WTC11 (cell line): ENCODE measurements around the gene SLC9A3. TPM values are rescaled to one million over a fixed set of nuclear protein-coding genes. Genes with fewer than 3 reads are reported as not detected.

Source experiments
- ATAC-seq: fragments of 200-7000 bp; cut with Tn5 transposase; 2 replicates; pipeline ENCODE4 v1.10.0; 2021; ENCODE audit warnings: mild to moderate bottlenecking, moderate library complexity
- CTCF ChIA-PET: fragments of 300-600 bp; sonication (Branson Sonifier 250); formaldehyde crosslinking; loops from one replicate; lab custom pipeline; 2021; ENCODE audit warnings: antibody characterized with exemption; lab: Charles Lee
- POLR2A ChIA-PET: fragments of 350-600 bp; sonication (Branson Sonifier 250); formaldehyde crosslinking; loops from one replicate; lab custom pipeline; 2021; ENCODE audit warnings: antibody characterized with exemption; lab: Charles Lee
- DNase-seq: peaks from one replicate; pipeline ENCODE4 v3.0.0; 2021; ENCODE audit warnings: low spot score
- H3K27ac Mint-ChIP-seq: 2 replicates; pipeline ENCODE4 v1.8.0; 2021; ENCODE audit warnings: mixed read lengths
- H3K27me3 Mint-ChIP-seq: 2 replicates; pipeline ENCODE4 v1.8.0; 2021; ENCODE audit warnings: low read depth, mild to moderate bottlenecking, moderate library complexity, mixed read lengths
- H3K36me3 Mint-ChIP-seq: 2 replicates; pipeline ENCODE4 v1.8.0; 2021; ENCODE audit warnings: mixed read lengths
- H3K4me1 Mint-ChIP-seq: 2 replicates; pipeline ENCODE4 v1.8.0; 2022; ENCODE audit warnings: mixed read lengths
- H3K4me3 Mint-ChIP-seq: 2 replicates; pipeline ENCODE4 v1.8.0; 2021; ENCODE audit warnings: mild to moderate bottlenecking, moderate library complexity, mixed read lengths
- H3K9me3 Mint-ChIP-seq: 2 replicates; pipeline ENCODE4 v1.8.0; 2021; ENCODE audit warnings: mixed read lengths
- CREB1 ChIP-seq: sonication (generic); formaldehyde crosslinking; IDR thresholded peaks from 2 replicates; pipeline ENCODE4 v1.8.0; 2023; ENCODE audit warnings: mild to moderate bottlenecking, missing genetic modification reagents
- EMX1 ChIP-seq: fragments of 250-450 bp; sonication (Bioruptor Pico); IDR thresholded peaks from 2 replicates; pipeline ENCODE4 v1.8.0; 2021; ENCODE audit warnings: mild to moderate bottlenecking
- ESRRA ChIP-seq: sonication (generic); formaldehyde crosslinking; IDR thresholded peaks from 2 replicates; pipeline ENCODE4 v1.8.1; 2022; ENCODE audit warnings: mild to moderate bottlenecking, missing genetic modification reagents, borderline replicate concordance
- ETV6 ChIP-seq: sonication (generic); formaldehyde crosslinking; IDR thresholded peaks from 2 replicates; pipeline ENCODE4 v1.8.1; 2022; ENCODE audit warnings: mild to moderate bottlenecking, missing genetic modification reagents
- GRHL2 ChIP-seq: fragments of 250-450 bp; sonication (Bioruptor Pico); IDR thresholded peaks from 2 replicates; pipeline ENCODE4 v1.8.0; 2022; ENCODE audit warnings: mild to moderate bottlenecking, moderate library complexity; ENCODE audit not compliant: insufficient replicate concordance, severe bottlenecking
- JUN ChIP-seq: sonication (generic); formaldehyde crosslinking; IDR thresholded peaks from 2 replicates; pipeline ENCODE4 v1.8.0; 2023; ENCODE audit warnings: mild to moderate bottlenecking, missing genetic modification reagents
- MYBL2 ChIP-seq: sonication (generic); formaldehyde crosslinking; IDR thresholded peaks from 2 replicates; pipeline ENCODE4 v1.8.1; 2023; ENCODE audit warnings: mild to moderate bottlenecking, moderate library complexity, missing genetic modification reagents
- NFYB ChIP-seq: sonication (generic); formaldehyde crosslinking; conservative IDR thresholded peaks from 2 replicates; pipeline ENCODE4 v1.8.0; 2022; ENCODE audit warnings: low read depth, missing genetic modification reagents
- NR2C2 ChIP-seq: sonication (generic); formaldehyde crosslinking; IDR thresholded peaks from 2 replicates; pipeline ENCODE4 v1.8.0; 2022; ENCODE audit warnings: mild to moderate bottlenecking, missing genetic modification reagents
- NR3C1 ChIP-seq: sonication (generic); formaldehyde crosslinking; conservative IDR thresholded peaks from 2 replicates; pipeline ENCODE4 v1.8.1; 2023; ENCODE audit warnings: low read depth, mild to moderate bottlenecking, missing genetic modification reagents
- RORB ChIP-seq: fragments of 250-450 bp; sonication (Bioruptor Pico); IDR thresholded peaks from 2 replicates; pipeline ENCODE4 v1.9.0; 2021; ENCODE audit warnings: mild to moderate bottlenecking
- TEAD1 ChIP-seq: sonication (generic); formaldehyde crosslinking; IDR thresholded peaks from 2 replicates; pipeline ENCODE4 v1.8.0; 2022; ENCODE audit warnings: mild to moderate bottlenecking, missing genetic modification reagents
- ZNF317 ChIP-seq: sonication (generic); formaldehyde crosslinking; IDR thresholded peaks from 2 replicates; pipeline ENCODE4 v1.8.1; 2023; ENCODE audit warnings: low read depth, mild to moderate bottlenecking, moderate library complexity, missing genetic modification reagents, borderline replicate concordance
- ZNF416 ChIP-seq: fragments of 250-450 bp; sonication (Bioruptor Pico); IDR thresholded peaks from 2 replicates; pipeline ENCODE4 v1.9.0; 2021; ENCODE audit warnings: mild to moderate bottlenecking, inconsistent platforms
- total RNA-seq: library from RNA; stranded (reverse); gene quantifications from 3 replicates; pipeline ENCODE4 v1.2.3, GENCODE V29; 2021
- TF ChIP-seq, protein P1 (sequence below): fragments of 200-600 bp; IDR thresholded peaks from 2 replicates; pipeline ENCODE4 v1.8.0; 2022; ENCODE audit warnings: antibody characterized with exemption
- TF ChIP-seq, protein P2 (sequence below): sonication (generic); formaldehyde crosslinking; IDR thresholded peaks from 2 replicates; pipeline ENCODE4 v1.8.1; 2023; ENCODE audit warnings: mild to moderate bottlenecking, missing genetic modification reagents, borderline replicate concordance
- TF ChIP-seq, protein P3 (sequence below): sonication (generic); formaldehyde crosslinking; IDR thresholded peaks from 2 replicates; pipeline ENCODE4 v1.8.1; 2022; ENCODE audit warnings: mild to moderate bottlenecking, moderate library complexity, missing genetic modification reagents
- TF ChIP-seq, protein P4 (sequence below): sonication (generic); formaldehyde crosslinking; IDR thresholded peaks from 2 replicates; pipeline ENCODE4 v1.8.0; 2023; ENCODE audit warnings: missing genetic modification reagents
- TF ChIP-seq, protein P5 (sequence below): fragments of 250-450 bp; sonication (Bioruptor Pico); IDR thresholded peaks from 2 replicates; pipeline ENCODE4 v1.8.0; 2021; ENCODE audit warnings: mild to moderate bottlenecking
- TF ChIP-seq, protein P6 (sequence below): sonication (generic); formaldehyde crosslinking; IDR thresholded peaks from 2 replicates; pipeline ENCODE4 v1.8.0; 2022; ENCODE audit warnings: missing genetic modification reagents
- TF ChIP-seq, protein P7 (sequence below): fragments of 250-450 bp; sonication (Bioruptor Pico); IDR thresholded peaks from 2 replicates; pipeline ENCODE4 v2.1.2; 2022; ENCODE audit warnings: mild to moderate bottlenecking, moderate library complexity

SLC9A3 gene
- total RNA-seq, 1 experiment from 2014 or later: 1.6 TPM

DNA sequence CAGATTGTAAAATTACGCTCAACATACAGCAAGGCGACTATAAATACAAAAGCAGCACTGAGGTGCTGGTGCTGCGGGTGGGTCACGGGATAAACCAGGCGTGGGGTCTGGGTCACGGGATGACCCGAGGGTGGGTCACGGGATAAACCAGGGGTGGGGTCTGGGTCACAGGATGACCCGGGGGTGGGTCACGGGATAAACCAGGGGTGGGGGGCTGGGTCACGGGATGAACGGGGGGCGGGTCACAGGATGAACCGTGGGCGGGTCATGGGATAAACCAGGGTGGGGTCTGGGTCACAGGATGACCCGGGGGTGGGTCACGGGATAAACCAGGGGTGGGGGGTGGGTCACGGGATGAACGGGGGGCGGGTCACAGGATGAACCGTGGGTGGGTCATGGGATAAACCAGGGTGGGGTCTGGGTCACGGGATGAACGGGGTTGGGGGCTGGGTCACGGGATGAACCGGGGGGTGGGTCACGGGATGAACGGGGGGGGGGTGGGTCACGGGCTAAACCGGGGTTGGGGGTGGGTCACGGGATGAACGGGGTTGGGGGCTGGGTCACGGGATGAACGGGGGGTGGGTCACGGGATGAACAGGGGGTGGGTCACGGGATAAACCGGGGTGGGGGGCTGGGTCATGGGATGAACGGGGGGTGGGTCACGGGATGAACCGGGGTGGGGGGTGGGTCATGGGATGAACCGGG, 30.2 kb upstream of the SLC9A3 start (continued):
- TF ChIP-seq, protein P1, sequence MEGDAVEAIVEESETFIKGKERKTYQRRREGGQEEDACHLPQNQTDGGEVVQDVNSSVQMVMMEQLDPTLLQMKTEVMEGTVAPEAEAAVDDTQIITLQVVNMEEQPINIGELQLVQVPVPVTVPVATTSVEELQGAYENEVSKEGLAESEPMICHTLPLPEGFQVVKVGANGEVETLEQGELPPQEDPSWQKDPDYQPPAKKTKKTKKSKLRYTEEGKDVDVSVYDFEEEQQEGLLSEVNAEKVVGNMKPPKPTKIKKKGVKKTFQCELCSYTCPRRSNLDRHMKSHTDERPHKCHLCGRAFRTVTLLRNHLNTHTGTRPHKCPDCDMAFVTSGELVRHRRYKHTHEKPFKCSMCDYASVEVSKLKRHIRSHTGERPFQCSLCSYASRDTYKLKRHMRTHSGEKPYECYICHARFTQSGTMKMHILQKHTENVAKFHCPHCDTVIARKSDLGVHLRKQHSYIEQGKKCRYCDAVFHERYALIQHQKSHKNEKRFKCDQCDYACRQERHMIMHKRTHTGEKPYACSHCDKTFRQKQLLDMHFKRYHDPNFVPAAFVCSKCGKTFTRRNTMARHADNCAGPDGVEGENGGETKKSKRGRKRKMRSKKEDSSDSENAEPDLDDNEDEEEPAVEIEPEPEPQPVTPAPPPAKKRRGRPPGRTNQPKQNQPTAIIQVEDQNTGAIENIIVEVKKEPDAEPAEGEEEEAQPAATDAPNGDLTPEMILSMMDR: no peak
- TF ChIP-seq JUN (CRISPR knock-in tag) (no peak), ETV6 (CRISPR knock-in tag) (no peak), ZNF416 (CRISPR knock-in tag) (no peak)
- TF ChIP-seq, protein P2, sequence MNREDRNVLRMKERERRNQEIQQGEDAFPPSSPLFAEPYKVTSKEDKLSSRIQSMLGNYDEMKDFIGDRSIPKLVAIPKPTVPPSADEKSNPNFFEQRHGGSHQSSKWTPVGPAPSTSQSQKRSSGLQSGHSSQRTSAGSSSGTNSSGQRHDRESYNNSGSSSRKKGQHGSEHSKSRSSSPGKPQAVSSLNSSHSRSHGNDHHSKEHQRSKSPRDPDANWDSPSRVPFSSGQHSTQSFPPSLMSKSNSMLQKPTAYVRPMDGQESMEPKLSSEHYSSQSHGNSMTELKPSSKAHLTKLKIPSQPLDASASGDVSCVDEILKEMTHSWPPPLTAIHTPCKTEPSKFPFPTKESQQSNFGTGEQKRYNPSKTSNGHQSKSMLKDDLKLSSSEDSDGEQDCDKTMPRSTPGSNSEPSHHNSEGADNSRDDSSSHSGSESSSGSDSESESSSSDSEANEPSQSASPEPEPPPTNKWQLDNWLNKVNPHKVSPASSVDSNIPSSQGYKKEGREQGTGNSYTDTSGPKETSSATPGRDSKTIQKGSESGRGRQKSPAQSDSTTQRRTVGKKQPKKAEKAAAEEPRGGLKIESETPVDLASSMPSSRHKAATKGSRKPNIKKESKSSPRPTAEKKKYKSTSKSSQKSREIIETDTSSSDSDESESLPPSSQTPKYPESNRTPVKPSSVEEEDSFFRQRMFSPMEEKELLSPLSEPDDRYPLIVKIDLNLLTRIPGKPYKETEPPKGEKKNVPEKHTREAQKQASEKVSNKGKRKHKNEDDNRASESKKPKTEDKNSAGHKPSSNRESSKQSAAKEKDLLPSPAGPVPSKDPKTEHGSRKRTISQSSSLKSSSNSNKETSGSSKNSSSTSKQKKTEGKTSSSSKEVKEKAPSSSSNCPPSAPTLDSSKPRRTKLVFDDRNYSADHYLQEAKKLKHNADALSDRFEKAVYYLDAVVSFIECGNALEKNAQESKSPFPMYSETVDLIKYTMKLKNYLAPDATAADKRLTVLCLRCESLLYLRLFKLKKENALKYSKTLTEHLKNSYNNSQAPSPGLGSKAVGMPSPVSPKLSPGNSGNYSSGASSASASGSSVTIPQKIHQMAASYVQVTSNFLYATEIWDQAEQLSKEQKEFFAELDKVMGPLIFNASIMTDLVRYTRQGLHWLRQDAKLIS: no peak

DNA sequence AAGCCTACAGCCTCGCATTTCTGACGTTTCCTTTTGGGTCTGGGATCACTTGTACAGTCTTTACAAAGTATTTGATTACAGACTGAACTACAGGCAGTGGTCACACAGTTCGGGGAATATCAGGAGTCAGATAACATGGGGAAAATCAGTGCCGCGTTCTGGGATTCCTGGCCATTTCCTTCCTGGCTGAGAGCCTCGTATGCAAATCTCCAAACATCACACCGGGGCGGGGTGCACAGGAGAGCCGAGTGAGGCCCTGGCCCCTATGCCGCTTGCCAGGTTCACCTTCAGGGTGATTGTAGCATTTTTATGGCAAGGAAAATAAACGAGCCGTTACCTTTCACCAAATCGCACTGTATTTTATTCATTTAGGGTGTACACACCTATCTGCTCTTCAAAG, 29.6 kb upstream of the SLC9A3 start:
- ChIA-PET POLR2A (no interaction called here), CTCF (no interaction called here)
- TF ChIP-seq, protein P3, sequence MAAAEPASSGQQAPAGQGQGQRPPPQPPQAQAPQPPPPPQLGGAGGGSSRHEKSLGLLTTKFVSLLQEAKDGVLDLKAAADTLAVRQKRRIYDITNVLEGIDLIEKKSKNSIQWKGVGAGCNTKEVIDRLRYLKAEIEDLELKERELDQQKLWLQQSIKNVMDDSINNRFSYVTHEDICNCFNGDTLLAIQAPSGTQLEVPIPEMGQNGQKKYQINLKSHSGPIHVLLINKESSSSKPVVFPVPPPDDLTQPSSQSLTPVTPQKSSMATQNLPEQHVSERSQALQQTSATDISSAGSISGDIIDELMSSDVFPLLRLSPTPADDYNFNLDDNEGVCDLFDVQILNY (CRISPR knock-in tag): no peak
- no peak for TF ChIP-seq NR2C2 (CRISPR knock-in tag)
- no peak for TF ChIP-seq TEAD1 (CRISPR knock-in tag)
- TF ChIP-seq, protein P4, sequence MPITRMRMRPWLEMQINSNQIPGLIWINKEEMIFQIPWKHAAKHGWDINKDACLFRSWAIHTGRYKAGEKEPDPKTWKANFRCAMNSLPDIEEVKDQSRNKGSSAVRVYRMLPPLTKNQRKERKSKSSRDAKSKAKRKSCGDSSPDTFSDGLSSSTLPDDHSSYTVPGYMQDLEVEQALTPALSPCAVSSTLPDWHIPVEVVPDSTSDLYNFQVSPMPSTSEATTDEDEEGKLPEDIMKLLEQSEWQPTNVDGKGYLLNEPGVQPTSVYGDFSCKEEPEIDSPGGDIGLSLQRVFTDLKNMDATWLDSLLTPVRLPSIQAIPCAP (CRISPR knock-in tag): no peak
- no peak for TF ChIP-seq ESRRA
- TF ChIP-seq, protein P5, sequence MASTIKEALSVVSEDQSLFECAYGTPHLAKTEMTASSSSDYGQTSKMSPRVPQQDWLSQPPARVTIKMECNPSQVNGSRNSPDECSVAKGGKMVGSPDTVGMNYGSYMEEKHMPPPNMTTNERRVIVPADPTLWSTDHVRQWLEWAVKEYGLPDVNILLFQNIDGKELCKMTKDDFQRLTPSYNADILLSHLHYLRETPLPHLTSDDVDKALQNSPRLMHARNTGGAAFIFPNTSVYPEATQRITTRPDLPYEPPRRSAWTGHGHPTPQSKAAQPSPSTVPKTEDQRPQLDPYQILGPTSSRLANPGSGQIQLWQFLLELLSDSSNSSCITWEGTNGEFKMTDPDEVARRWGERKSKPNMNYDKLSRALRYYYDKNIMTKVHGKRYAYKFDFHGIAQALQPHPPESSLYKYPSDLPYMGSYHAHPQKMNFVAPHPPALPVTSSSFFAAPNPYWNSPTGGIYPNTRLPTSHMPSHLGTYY (CRISPR knock-in tag): no peak
- TF ChIP-seq, protein P6, sequence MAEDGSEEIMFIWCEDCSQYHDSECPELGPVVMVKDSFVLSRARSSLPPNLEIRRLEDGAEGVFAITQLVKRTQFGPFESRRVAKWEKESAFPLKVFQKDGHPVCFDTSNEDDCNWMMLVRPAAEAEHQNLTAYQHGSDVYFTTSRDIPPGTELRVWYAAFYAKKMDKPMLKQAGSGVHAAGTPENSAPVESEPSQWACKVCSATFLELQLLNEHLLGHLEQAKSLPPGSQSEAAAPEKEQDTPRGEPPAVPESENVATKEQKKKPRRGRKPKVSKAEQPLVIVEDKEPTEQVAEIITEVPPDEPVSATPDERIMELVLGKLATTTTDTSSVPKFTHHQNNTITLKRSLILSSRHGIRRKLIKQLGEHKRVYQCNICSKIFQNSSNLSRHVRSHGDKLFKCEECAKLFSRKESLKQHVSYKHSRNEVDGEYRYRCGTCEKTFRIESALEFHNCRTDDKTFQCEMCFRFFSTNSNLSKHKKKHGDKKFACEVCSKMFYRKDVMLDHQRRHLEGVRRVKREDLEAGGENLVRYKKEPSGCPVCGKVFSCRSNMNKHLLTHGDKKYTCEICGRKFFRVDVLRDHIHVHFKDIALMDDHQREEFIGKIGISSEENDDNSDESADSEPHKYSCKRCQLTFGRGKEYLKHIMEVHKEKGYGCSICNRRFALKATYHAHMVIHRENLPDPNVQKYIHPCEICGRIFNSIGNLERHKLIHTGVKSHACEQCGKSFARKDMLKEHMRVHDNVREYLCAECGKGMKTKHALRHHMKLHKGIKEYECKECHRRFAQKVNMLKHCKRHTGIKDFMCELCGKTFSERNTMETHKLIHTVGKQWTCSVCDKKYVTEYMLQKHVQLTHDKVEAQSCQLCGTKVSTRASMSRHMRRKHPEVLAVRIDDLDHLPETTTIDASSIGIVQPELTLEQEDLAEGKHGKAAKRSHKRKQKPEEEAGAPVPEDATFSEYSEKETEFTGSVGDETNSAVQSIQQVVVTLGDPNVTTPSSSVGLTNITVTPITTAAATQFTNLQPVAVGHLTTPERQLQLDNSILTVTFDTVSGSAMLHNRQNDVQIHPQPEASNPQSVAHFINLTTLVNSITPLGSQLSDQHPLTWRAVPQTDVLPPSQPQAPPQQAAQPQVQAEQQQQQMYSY (CRISPR knock-in tag): no peak
- TF ChIP-seq ZNF416 (CRISPR knock-in tag): no peak
- no peak for TF ChIP-seq NFYB (CRISPR knock-in tag)
- TF ChIP-seq NR3C1: no peak
- TF ChIP-seq, protein P7, sequence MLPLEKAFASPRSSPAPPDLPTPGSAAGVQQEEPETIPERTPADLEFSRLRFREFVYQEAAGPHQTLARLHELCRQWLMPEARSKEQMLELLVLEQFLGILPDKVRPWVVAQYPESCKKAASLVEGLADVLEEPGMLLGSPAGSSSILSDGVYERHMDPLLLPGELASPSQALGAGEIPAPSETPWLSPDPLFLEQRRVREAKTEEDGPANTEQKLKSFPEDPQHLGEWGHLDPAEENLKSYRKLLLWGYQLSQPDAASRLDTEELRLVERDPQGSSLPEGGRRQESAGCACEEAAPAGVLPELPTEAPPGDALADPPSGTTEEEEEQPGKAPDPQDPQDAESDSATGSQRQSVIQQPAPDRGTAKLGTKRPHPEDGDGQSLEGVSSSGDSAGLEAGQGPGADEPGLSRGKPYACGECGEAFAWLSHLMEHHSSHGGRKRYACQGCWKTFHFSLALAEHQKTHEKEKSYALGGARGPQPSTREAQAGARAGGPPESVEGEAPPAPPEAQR (CRISPR knock-in tag): no peak
- TF ChIP-seq RORB (CRISPR knock-in tag): no peak
- no peak for TF ChIP-seq GRHL2 (CRISPR knock-in tag)
- no peak for TF ChIP-seq CREB1 (CRISPR knock-in tag)
- TF ChIP-seq MYBL2 (CRISPR knock-in tag): no peak
- TF ChIP-seq ZNF317 (CRISPR knock-in tag): no peak
- no peak for TF ChIP-seq EMX1 (CRISPR knock-in tag)
- H3K4me3 Mint-ChIP-seq: no peak overlapping the region
- ATAC-seq: peak; percentile 55
- no peak for DNase-seq
- H3K27me3 Mint-ChIP-seq: peaks cover 25% of the 10 kb centered on the region
- peaks cover 13% of the 10 kb centered on the region for H3K9me3 Mint-ChIP-seq
- no peaks in the 10 kb centered on the region for H3K36me3 Mint-ChIP-seq
- no peak overlapping the region for H3K27ac Mint-ChIP-seq
- peaks cover 5% of the 10 kb centered on the region; the same call in 1 of the 2 replicates for H3K4me1 Mint-ChIP-seq
